A673 (cell line): ENCODE results near the gene FANCL.
"Not testable (repeated sequence)": the region's sequence is repeated elsewhere in the genome, so short reads cannot be mapped to it uniquely, and the experiment has no call there.

Experiments
- CTCF ChIP-seq: fragments of 300-800, 200-600 bp; sonication (generic); conservative IDR thresholded peaks from 2 replicates; pipeline ENCODE4 v1.5.1; 2017; ENCODE audit warnings: low read depth, mild to moderate bottlenecking, antibody characterized with exemption, low read length, moderate library complexity, mixed read lengths
- EZH2 ChIP-seq: fragments of 200-600 bp; sonication (generic); IDR thresholded peaks from 2 replicates; pipeline ENCODE4 v1.6.1; 2017; ENCODE audit warnings: borderline replicate concordance, low read depth, mild to moderate bottlenecking, mixed read lengths, antibody characterized with exemption, low read length; ENCODE audit not compliant: poor library complexity, severe bottlenecking

- not testable (repeated sequence) for TF ChIP-seq CTCF, EZH2
Observed at GRCh38 chr2:58145769-58146168, 95.4 kb downstream of the FANCL start.
